ENCODE measurements around the gene KRI1. TPM values are rescaled to one million over a fixed set of nuclear protein-coding genes. Genes with fewer than 3 reads are reported as not detected.

The KRI1 gene
- total and polyA plus RNA-seq, 2 donors (not counting 3 experiments of a cell fraction or from before 2014, with no cell fraction given): 6.7 to 25.7 TPM

DNA sequence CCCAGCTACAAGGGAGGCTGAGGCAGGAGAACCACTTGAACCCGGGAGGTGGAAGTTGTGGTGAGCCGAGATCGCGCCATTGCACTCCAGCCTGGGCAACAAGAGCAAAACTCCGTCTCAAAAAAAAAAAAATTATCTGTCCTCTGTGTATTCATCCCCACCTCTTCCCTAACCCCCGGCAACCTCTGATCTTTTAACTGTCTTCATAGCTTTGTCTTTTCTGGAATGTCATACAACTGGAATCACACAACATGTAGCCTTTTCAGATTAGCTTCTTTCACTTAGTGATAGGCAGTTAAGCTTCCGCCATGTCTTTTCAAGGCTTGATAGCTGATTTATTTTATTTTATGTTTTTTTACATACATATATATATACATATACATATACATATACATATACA, 40.2 kb downstream of the KRI1 start:
- no peak for DNase-seq (ENCODE audit: low read depth, low spot score)
- no peaks in the 10 kb centered on the region for H4K20me1 ChIP-seq (replicated peaks; ENCODE audit: control insufficient read depth, extremely low read depth, insufficient read depth, low read length)
- FAIRE-seq: no peak
- H3K9me3 ChIP-seq (replicated peaks; ENCODE audit: control insufficient read depth, insufficient read depth, low read length): no peaks in the 10 kb centered on the region
- H3K27ac ChIP-seq (ENCODE audit: insufficient read depth, low read depth, low read length): no peak overlapping the region
- no peaks in the 10 kb centered on the region for H3K79me2 ChIP-seq (ENCODE audit: control insufficient read depth, insufficient read depth, low read length)
- H3K27me3 ChIP-seq (ENCODE audit: control insufficient read depth in 2 of 2, insufficient read depth in 2 of 2, low read length in 2 of 2): peaks cover 3% of the 10 kb centered on the region in 2 experiments
- intact Hi-C loops (cut with micrococcal nuclease) (no loop called here), dilution Hi-C loops (cut with MboI; ENCODE audit: extremely low pct_ligation_motif_present, low sequenced_read_pairs) (no loop called here)
- no peaks in the 10 kb centered on the region for H3K4me1 ChIP-seq (ENCODE audit: control insufficient read depth, extremely low read depth, insufficient read depth, low read length)
- no peaks in the 10 kb centered on the region for H3K36me3 ChIP-seq (ENCODE audit: control insufficient read depth in 2 of 2, extremely low read depth in 1 of 2, insufficient read depth in 2 of 2, low read length in 2 of 2)
- H3K4me3 ChIP-seq (replicated peaks in 1 of 3; ENCODE audit: insufficient read depth in 1 of 3, low read depth in 1 of 3, low read length in 3 of 3): no peak overlapping the region
- H2AFZ ChIP-seq (ENCODE audit: low read depth, low read length): no peak overlapping the region
- no peak overlapping the region for H3K9ac ChIP-seq (replicated peaks; ENCODE audit: extremely low read depth, insufficient read depth, low read length)
- H3K4me2 ChIP-seq (ENCODE audit: insufficient read depth, low read length): no peak overlapping the region
- TF ChIP-seq FOS (IDR thresholded peaks at IDR 0.05; ENCODE audit: borderline replicate concordance, insufficient read depth, low read length): no peak
- TF ChIP-seq POLR2A (IDR thresholded peaks at IDR 0.05; ENCODE audit: low read depth, low read length): no peak
- TF ChIP-seq MYC (IDR thresholded peaks at IDR 0.05; ENCODE audit: low read depth, low read length): no peak
- TF ChIP-seq EZH2 (IDR thresholded peaks at IDR 0.05; ENCODE audit: borderline replicate concordance, low read depth, low read length, severe bottlenecking): no peak
- no peak for TF ChIP-seq GATA2 (IDR thresholded peaks at IDR 0.05; ENCODE audit: insufficient read depth, insufficient read length, low read depth, low read length)
- TF ChIP-seq JUN (IDR thresholded peaks at IDR 0.05; ENCODE audit: borderline replicate concordance, insufficient read depth, insufficient read length, low read depth): no peak
- TF ChIP-seq POLR2AphosphoS5 (IDR thresholded peaks at IDR 0.05; ENCODE audit: insufficient read depth, low read depth, low read length): no peak
- TF ChIP-seq, protein P1, sequence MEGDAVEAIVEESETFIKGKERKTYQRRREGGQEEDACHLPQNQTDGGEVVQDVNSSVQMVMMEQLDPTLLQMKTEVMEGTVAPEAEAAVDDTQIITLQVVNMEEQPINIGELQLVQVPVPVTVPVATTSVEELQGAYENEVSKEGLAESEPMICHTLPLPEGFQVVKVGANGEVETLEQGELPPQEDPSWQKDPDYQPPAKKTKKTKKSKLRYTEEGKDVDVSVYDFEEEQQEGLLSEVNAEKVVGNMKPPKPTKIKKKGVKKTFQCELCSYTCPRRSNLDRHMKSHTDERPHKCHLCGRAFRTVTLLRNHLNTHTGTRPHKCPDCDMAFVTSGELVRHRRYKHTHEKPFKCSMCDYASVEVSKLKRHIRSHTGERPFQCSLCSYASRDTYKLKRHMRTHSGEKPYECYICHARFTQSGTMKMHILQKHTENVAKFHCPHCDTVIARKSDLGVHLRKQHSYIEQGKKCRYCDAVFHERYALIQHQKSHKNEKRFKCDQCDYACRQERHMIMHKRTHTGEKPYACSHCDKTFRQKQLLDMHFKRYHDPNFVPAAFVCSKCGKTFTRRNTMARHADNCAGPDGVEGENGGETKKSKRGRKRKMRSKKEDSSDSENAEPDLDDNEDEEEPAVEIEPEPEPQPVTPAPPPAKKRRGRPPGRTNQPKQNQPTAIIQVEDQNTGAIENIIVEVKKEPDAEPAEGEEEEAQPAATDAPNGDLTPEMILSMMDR (IDR thresholded peaks at IDR 0.05; ENCODE audit: extremely low read depth in 1 of 2, insufficient read depth in 1 of 2, low read depth in 1 of 2, low read length in 2 of 2): no peak
- TF ChIP-seq, protein P2, sequence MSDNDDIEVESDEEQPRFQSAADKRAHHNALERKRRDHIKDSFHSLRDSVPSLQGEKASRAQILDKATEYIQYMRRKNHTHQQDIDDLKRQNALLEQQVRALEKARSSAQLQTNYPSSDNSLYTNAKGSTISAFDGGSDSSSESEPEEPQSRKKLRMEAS (IDR thresholded peaks at IDR 0.05; ENCODE audit: insufficient read depth, insufficient read length): no peak
- CTCF ChIA-PET: interaction anchor here (0.7 to 1.0 kb wide), 2 partner anchors 17 to 20 kb away, joined by 3 to 4 read pairs; no protein-coding TSS in a partner anchor
- POLR2A ChIA-PET: interaction anchor here (1.0 kb wide), 1 partner anchor 47 kb away, joined by 4 read pairs; no protein-coding TSS in a partner anchor
- no TSS peak for BruUV-seq (replicated peaks)
- H3K9me1 ChIP-seq (replicated peaks; ENCODE audit: control insufficient read depth, extremely low read depth, insufficient read depth, low read length): no peaks in the 10 kb centered on the region
